ENCODE results near the gene COPS8. TPM values are rescaled to one million over a fixed set of nuclear protein-coding genes. Genes with fewer than 3 reads are reported as not detected.

Gene COPS8
- total and polyA plus RNA-seq, 2 donors (not counting 3 experiments of a cell fraction or from before 2014, with no cell fraction given) = 73.6 to 80.7 TPM

GRCh38 chr2:237053066-237053465 lies 32.6 kb upstream of the COPS8 start:
- DNase-seq (ENCODE audit: low read depth, low spot score) (no peak), FAIRE-seq (no peak)
- BruUV-seq (replicated peaks) = no TSS peak
- Histone ChIP-seq H3K4me2 (ENCODE audit: insufficient read depth, low read length) (no peak overlapping the region), H3K79me2 (ENCODE audit: control insufficient read depth, insufficient read depth, low read length) (no peaks in the 10 kb centered on the region), H4K20me1 (replicated peaks; ENCODE audit: control insufficient read depth, extremely low read depth, insufficient read depth, low read length) (no peaks in the 10 kb centered on the region), H3K4me1 (ENCODE audit: control insufficient read depth, extremely low read depth, insufficient read depth, low read length) (no peaks in the 10 kb centered on the region), H3K27me3 (ENCODE audit: control insufficient read depth in 2 of 2, insufficient read depth in 2 of 2, low read length in 2 of 2) (no peaks in the 10 kb centered on the region), H3K9me3 (replicated peaks; ENCODE audit: control insufficient read depth, insufficient read depth, low read length) (no peaks in the 10 kb centered on the region), H2AFZ (ENCODE audit: low read depth, low read length) (no peak overlapping the region), H3K36me3 (ENCODE audit: control insufficient read depth in 2 of 2, extremely low read depth in 1 of 2, insufficient read depth in 2 of 2, low read length in 2 of 2) (no peaks in the 10 kb centered on the region), H3K4me3 (replicated peaks in 1 of 3; ENCODE audit: insufficient read depth in 1 of 3, low read depth in 1 of 3, low read length in 3 of 3) (no peak overlapping the region), H3K9ac (replicated peaks; ENCODE audit: extremely low read depth, insufficient read depth, low read length) (no peak overlapping the region), H3K9me1 (replicated peaks; ENCODE audit: control insufficient read depth, extremely low read depth, insufficient read depth, low read length) (no peaks in the 10 kb centered on the region), H3K27ac (ENCODE audit: insufficient read depth, low read depth, low read length) (no peak overlapping the region)
- CTCF ChIA-PET = no interaction called here
- dilution Hi-C loops (cut with MboI; ENCODE audit: extremely low pct_ligation_motif_present, low sequenced_read_pairs) (no loop called here), intact Hi-C loops (cut with micrococcal nuclease) (no loop called here)
- POLR2A ChIA-PET = no interaction called here
- TF ChIP-seq POLR2A (IDR thresholded peaks at IDR 0.05; ENCODE audit: low read depth, low read length) (no peak), EZH2 (IDR thresholded peaks at IDR 0.05; ENCODE audit: borderline replicate concordance, low read depth, low read length, severe bottlenecking) (no peak), GATA2 (IDR thresholded peaks at IDR 0.05; ENCODE audit: insufficient read depth, insufficient read length, low read depth, low read length) (no peak), MYC (IDR thresholded peaks at IDR 0.05; ENCODE audit: low read depth, low read length) (no peak), CTCF (IDR thresholded peaks at IDR 0.05; ENCODE audit: extremely low read depth in 1 of 2, insufficient read depth in 1 of 2, low read depth in 1 of 2, low read length in 2 of 2) (no peak), FOS (IDR thresholded peaks at IDR 0.05; ENCODE audit: borderline replicate concordance, insufficient read depth, low read length) (no peak), POLR2AphosphoS5 (IDR thresholded peaks at IDR 0.05; ENCODE audit: insufficient read depth, low read depth, low read length) (no peak), JUN (IDR thresholded peaks at IDR 0.05; ENCODE audit: borderline replicate concordance, insufficient read depth, insufficient read length, low read depth) (no peak), MAX (IDR thresholded peaks at IDR 0.05; ENCODE audit: insufficient read depth, insufficient read length) (no peak)
